ENCODE results near the gene TRMT10B. TPM values are rescaled to one million over a fixed set of nuclear protein-coding genes. Genes with fewer than 3 reads are reported as not detected.

TRMT10B gene
- total RNA-seq, 2 experiments from 2014 or later: 2.8 TPM; not detected in 1

DNA sequence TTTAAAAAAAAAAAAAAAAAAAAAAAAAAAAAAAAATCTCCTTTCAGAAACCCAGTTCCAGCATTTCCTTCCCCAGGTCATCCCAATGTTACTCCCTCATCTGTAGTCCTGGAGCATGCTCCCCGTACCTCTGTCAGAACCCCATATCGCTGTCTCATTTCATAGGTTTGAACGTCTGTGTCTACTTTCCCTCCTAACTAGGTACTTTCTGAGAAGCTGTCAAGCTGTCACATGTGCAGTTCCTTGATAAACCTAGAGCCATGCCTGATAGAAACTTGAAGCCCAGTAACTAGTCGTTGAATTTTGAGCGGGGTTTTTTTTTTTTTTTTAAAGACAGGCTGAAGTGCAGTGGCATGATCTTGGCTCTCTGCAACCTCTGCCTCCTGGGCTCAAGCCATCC lies 15.7 kb downstream of the TRMT10B start:
- ChIA-PET CTCF (ENCODE audit: unreplicated experiment) (interaction anchor here (1.2 kb wide), 1 partner anchor 9 kb away, joined by 3 read pairs; no protein-coding TSS in a partner anchor), POLR2A (interaction anchor here (0.7 to 0.9 kb wide), 3 partner anchors 14 to 1452 kb away, joined by 3 to 11 read pairs (median 5); no protein-coding TSS in a partner anchor)
- Histone ChIP-seq H3K9me3 (ENCODE audit: low read length) (no peaks in the 10 kb centered on the region), H3K4me3 (ENCODE audit: low read depth, low read length, poor library complexity, severe bottlenecking) (no peak overlapping the region), H3K9me2 (ENCODE audit: insufficient read depth, low read length) (no peaks in the 10 kb centered on the region), H2AFZ (ENCODE audit: low read length) (no peak overlapping the region), H3K4me1 (ENCODE audit: insufficient read depth, low read length, poor library complexity, severe bottlenecking) (no peaks in the 10 kb centered on the region), H4K20me1 (ENCODE audit: insufficient read depth, low read length) (no peaks in the 10 kb centered on the region), H3K27ac (ENCODE audit: low read depth, low read length, poor library complexity, severe bottlenecking) (no peak overlapping the region), H3K4me2 (ENCODE audit: low read length) (no peak overlapping the region), H3K36me3 (ENCODE audit: insufficient read depth, low read length) (peaks cover 6% of the 10 kb centered on the region; the same call in 1 of the 2 replicates), H3K79me2 (ENCODE audit: insufficient read depth, low read depth, low read length) (no peaks in the 10 kb centered on the region)
- TF ChIP-seq, protein P1, sequence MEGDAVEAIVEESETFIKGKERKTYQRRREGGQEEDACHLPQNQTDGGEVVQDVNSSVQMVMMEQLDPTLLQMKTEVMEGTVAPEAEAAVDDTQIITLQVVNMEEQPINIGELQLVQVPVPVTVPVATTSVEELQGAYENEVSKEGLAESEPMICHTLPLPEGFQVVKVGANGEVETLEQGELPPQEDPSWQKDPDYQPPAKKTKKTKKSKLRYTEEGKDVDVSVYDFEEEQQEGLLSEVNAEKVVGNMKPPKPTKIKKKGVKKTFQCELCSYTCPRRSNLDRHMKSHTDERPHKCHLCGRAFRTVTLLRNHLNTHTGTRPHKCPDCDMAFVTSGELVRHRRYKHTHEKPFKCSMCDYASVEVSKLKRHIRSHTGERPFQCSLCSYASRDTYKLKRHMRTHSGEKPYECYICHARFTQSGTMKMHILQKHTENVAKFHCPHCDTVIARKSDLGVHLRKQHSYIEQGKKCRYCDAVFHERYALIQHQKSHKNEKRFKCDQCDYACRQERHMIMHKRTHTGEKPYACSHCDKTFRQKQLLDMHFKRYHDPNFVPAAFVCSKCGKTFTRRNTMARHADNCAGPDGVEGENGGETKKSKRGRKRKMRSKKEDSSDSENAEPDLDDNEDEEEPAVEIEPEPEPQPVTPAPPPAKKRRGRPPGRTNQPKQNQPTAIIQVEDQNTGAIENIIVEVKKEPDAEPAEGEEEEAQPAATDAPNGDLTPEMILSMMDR (conservative IDR thresholded peaks at IDR 0.05; ENCODE audit: low read length): no peak
- no peak for TF ChIP-seq EZH2phosphoT487 (IDR thresholded peaks at IDR 0.05; ENCODE audit: borderline replicate concordance, low read depth, low read length)
- no TSS peak for BruUV-seq (replicated peaks)
- intact Hi-C loops (cut with micrococcal nuclease; ENCODE audit: unreplicated experiment): no loop called here
- DNase-seq (ENCODE audit: low spot score): no peak

DNA sequence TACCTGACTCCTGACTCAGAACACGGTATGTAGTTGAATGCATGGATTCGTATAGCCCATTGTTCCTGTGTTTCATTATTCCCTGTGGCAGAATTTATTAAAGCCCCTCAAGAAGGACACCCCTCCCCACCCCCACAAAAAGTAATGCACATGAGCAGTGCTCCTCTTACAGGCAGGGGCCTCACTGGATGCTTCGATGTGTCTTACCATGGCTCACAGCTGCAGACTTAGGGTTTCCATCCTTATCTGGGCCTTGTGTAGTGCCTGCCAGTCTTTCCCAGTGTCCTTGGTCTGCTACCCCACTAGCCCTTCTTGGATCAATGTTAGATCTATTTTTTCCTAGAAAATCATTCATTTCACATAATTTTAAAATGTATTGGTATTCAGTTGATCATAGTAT lies 16.4 kb downstream of the TRMT10B start:
- H3K9me3 ChIP-seq (ENCODE audit: low read length): no peaks in the 10 kb centered on the region
- ChIA-PET POLR2A (interaction anchor here (0.6 to 1.7 kb wide), 3 partner anchors 14 to 1785 kb away, joined by 4 to 5 read pairs (median 4); partner anchors contain the start of gene EXOSC3), CTCF (ENCODE audit: unreplicated experiment) (no interaction called here)
- intact Hi-C loops (cut with micrococcal nuclease; ENCODE audit: unreplicated experiment): no loop called here
- peaks cover 11% of the 10 kb centered on the region; the same call in 1 of the 2 replicates for H3K36me3 ChIP-seq (ENCODE audit: insufficient read depth, low read length)
- BruUV-seq (replicated peaks): no TSS peak
- H4K20me1 ChIP-seq (ENCODE audit: insufficient read depth, low read length): no peaks in the 10 kb centered on the region
- no peak overlapping the region for H2AFZ ChIP-seq (ENCODE audit: low read length)
- TF ChIP-seq, protein P1 (conservative IDR thresholded peaks at IDR 0.05; ENCODE audit: low read length): no peak
- TF ChIP-seq EZH2phosphoT487 (IDR thresholded peaks at IDR 0.05; ENCODE audit: borderline replicate concordance, low read depth, low read length): no peak
- no peak for DNase-seq (ENCODE audit: low spot score)
- H3K4me2 ChIP-seq (ENCODE audit: low read length): no peak overlapping the region
- H3K4me1 ChIP-seq (ENCODE audit: insufficient read depth, low read length, poor library complexity, severe bottlenecking): no peaks in the 10 kb centered on the region
- no peak overlapping the region for H3K4me3 ChIP-seq (ENCODE audit: low read depth, low read length, poor library complexity, severe bottlenecking)
- no peak overlapping the region for H3K27ac ChIP-seq (ENCODE audit: low read depth, low read length, poor library complexity, severe bottlenecking)
- H3K9me2 ChIP-seq (ENCODE audit: insufficient read depth, low read length): no peaks in the 10 kb centered on the region
- H3K79me2 ChIP-seq (ENCODE audit: insufficient read depth, low read depth, low read length): no peaks in the 10 kb centered on the region

DNA sequence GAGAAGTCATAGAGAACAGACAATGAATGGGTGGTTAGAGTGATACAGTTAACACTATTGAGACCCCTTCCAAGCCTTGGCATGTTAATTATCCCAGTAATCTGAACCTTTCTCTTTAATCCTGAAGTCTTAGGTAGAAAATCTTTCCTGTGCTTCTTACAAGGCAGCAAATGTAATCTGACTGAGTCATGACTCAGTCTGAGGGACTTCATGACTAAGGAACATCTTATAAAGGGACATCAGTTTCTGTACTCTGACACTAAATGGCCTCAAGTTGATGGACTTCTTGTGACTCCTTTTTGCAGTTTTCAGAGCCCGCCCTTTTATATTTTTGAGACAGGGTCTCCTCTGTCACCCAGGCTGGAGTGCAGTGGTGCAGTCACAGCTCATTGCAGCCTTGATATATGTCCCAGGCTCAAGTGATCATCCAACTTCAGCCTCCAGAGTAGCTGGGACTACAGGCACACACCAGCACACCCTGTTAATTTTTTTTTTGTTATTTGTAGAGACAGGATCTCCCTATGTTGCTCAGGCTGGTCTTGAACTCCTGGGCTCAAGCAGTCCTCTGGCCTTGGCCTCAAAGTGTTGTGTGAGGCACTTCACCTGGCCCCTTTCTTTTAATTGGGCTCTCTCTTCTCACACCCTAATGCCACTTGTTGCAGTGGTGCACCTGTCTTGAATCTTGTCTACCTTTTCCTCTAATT lies 21.8 kb downstream of the TRMT10B start:
- Histone ChIP-seq H3K9me2 (ENCODE audit: insufficient read depth, low read length) (no peaks in the 10 kb centered on the region), H2AFZ (ENCODE audit: low read length) (no peak overlapping the region), H3K9me3 (ENCODE audit: low read length) (no peaks in the 10 kb centered on the region), H3K4me3 (ENCODE audit: low read depth, low read length, poor library complexity, severe bottlenecking) (no peak overlapping the region), H3K4me2 (ENCODE audit: low read length) (no peak overlapping the region), H3K27ac (ENCODE audit: low read depth, low read length, poor library complexity, severe bottlenecking) (no peak overlapping the region), H4K20me1 (ENCODE audit: insufficient read depth, low read length) (no peaks in the 10 kb centered on the region; the same call in 1 of the 2 replicates), H3K79me2 (ENCODE audit: insufficient read depth, low read depth, low read length) (peaks cover under 1% of the 10 kb centered on the region; the same call in 1 of the 2 replicates), H3K4me1 (ENCODE audit: insufficient read depth, low read length, poor library complexity, severe bottlenecking) (no peaks in the 10 kb centered on the region), H3K36me3 (ENCODE audit: insufficient read depth, low read length) (peaks cover 56% of the 10 kb centered on the region)
- DNase-seq (ENCODE audit: low spot score): no peak
- ChIA-PET POLR2A (no interaction called here), CTCF (ENCODE audit: unreplicated experiment) (no interaction called here)
- no TSS peak for BruUV-seq (replicated peaks)
- intact Hi-C loops (cut with micrococcal nuclease; ENCODE audit: unreplicated experiment): no loop called here
- TF ChIP-seq, protein P1 (conservative IDR thresholded peaks at IDR 0.05; ENCODE audit: low read length): no peak
- TF ChIP-seq EZH2phosphoT487 (IDR thresholded peaks at IDR 0.05; ENCODE audit: borderline replicate concordance, low read depth, low read length): no peak

Measured in OCI-LY7 (cell line).